ENCODE measurements around the gene COL9A3. TPM values are rescaled to one million over a fixed set of nuclear protein-coding genes. Genes with fewer than 3 reads are reported as not detected.
A peak's percentile ranks its signal among the peaks of the same experiment; 100 is the strongest.

COL9A3 gene
- total and polyA plus RNA-seq, 11 donors, result 0.67 to 6.0 (median 2.0) TPM

- Histone ChIP-seq H3K36me3 (peaks cover 0 to 8% (median 4%) of the 10 kb centered on the region in 9 donors), H3K27me3 (peaks cover 8 to 44% (median 31%) of the 10 kb centered on the region in 9 donors), H3K4me1 (peaks cover 0 to 57% (median 40%) of the 10 kb centered on the region in 12 donors), H3K27ac (peak overlapping the region in 8 of 12 donors; percentile 56 to 64 (median 58)), H3K4me3 (peak overlapping the region in 5 of 12 donors; percentile 28 to 50 (median 36)), H3K9me3 (no peaks in the 10 kb centered on the region)
- 58 to 68% (median 67%) methylated on average over 5 to 12 of the region's 12 CpGs for WGBS, 4 donors
- ATAC-seq (no peak), DNase-seq (no peak)
- TF ChIP-seq CTCF (IDR thresholded peaks at IDR 0.05), result no peak
- no peak for TF ChIP-seq POLR2A (IDR thresholded peaks at IDR 0.05)
- intact Hi-C loops (cut with DNase I), result no loop called here
Observed at GRCh38 chr20:62817975-62818591, 1.2 kb downstream of the COL9A3 start.

- Histone ChIP-seq H3K9me3 (no peaks in the 10 kb centered on the region), H3K4me3 (peak overlapping the region in 6 of 12 donors; percentile 4 to 26 (median 12)), H3K36me3 (peaks cover 0 to 3% (median 0%) of the 10 kb centered on the region in 9 donors), H3K27me3 (peaks cover 8 to 44% (median 31%) of the 10 kb centered on the region in 9 donors), H3K27ac (peak overlapping the region in 11 of 12 donors; percentile 6 to 64 (median 57)), H3K4me1 (peaks cover 0 to 57% (median 41%) of the 10 kb centered on the region in 12 donors)
- TF ChIP-seq CTCF (IDR thresholded peaks at IDR 0.05), result no peak
- intact Hi-C loops (cut with DNase I), result no loop called here
- ATAC-seq (peak; percentile 21 to 67 (median 51)), DNase-seq (peak; percentile 64 to 84 (median 72))
- WGBS, 4 donors, result 5 to 16% (median 10%) methylated on average over 12 to 25 of the region's 25 CpGs
Observed at GRCh38 chr20:62818592-62819493, 2.0 kb downstream of the COL9A3 start.

- DNase-seq (no peak), ATAC-seq (peak in 3 of 4 donors; percentile 16 to 30 (median 25))
- Histone ChIP-seq H3K27ac (peak overlapping the region in 9 of 12 donors; percentile 18 to 64 (median 57)), H3K4me3 (peak overlapping the region in 1 of 12 donors; percentile 13), H3K4me1 (peaks cover 0 to 65% (median 47%) of the 10 kb centered on the region in 12 donors), H3K36me3 (no peaks in the 10 kb centered on the region), H3K27me3 (peaks cover 8 to 43% (median 31%) of the 10 kb centered on the region in 9 donors), H3K9me3 (no peaks in the 10 kb centered on the region)
- TF ChIP-seq CTCF (IDR thresholded peaks at IDR 0.05) (no peak), POLR2A (IDR thresholded peaks at IDR 0.05) (no peak)
- WGBS, 4 donors, result 43 to 77% (median 61%) methylated on average over 6 to 16 of the region's 16 CpGs
- intact Hi-C loops (cut with DNase I), result no loop called here
Observed at GRCh38 chr20:62819494-62820174, 2.8 kb downstream of the COL9A3 start.
